ENCODE data around the gene IMPDH1.
A peak's percentile ranks its signal among the peaks of the same experiment; 100 is the strongest.

Gene IMPDH1

GRCh38 chr7:128359336-128359735 is 50.4 kb downstream of the IMPDH1 start:
- DNase-seq, result no peak

GRCh38 chr7:128358233-128358632 is 51.5 kb downstream of the IMPDH1 start:
- DNase-seq, result no peak

GRCh38 chr7:128357217-128357613 is 52.6 kb downstream of the IMPDH1 start:
- DNase-seq, result no peak

- no peak for DNase-seq
These were observed 53.1 kb downstream of the IMPDH1 start for GRCh38 chr7:128356546-128357216.

- DNase-seq, result no peak
These were observed 56.2 kb downstream of the IMPDH1 start for GRCh38 chr7:128353610-128354009.

- DNase-seq, result no peak
These were observed 56.6 kb downstream of the IMPDH1 start for GRCh38 chr7:128353189-128353588.

- no peak for DNase-seq
These were observed 57.1 kb downstream of the IMPDH1 start for GRCh38 chr7:128352636-128353035.

- DNase-seq, result no peak
These were observed 57.6 kb downstream of the IMPDH1 start for GRCh38 chr7:128352153-128352537.

GRCh38 chr7:128351296-128352152 is 58.3 kb downstream of the IMPDH1 start:
- DNase-seq, result no peak

- no peak for DNase-seq
These were observed 59.0 kb downstream of the IMPDH1 start for GRCh38 chr7:128350708-128351295.

- DNase-seq, result no peak
These were observed 60.3 kb downstream of the IMPDH1 start for GRCh38 chr7:128349466-128349825.

GRCh38 chr7:128347647-128348097 is 62.1 kb downstream of the IMPDH1 start:
- DNase-seq, result no peak

GRCh38 chr7:128344431-128344774 is 65.4 kb downstream of the IMPDH1 start:
- no peak for DNase-seq

GRCh38 chr7:128343554-128344430 is 66.0 kb downstream of the IMPDH1 start, which contains the start of gene RBM28:
Gene RBM28 (minus strand): TSS chr7:128343908. CDS start chr7:128343793, 115 bp downstream.
- DNase-seq, result peak; percentile 79
